HL-60 (cell line): ENCODE results near the gene NETO1.

Source experiments
- DNase-seq, 2 experiments: peaks; one replicate each; pipeline ENCODE4 v3.0.0-alpha.2; 2010 to 2020; ENCODE audit warnings: low read depth in 1 of 2, low spot score in 1 of 2
- H3K27ac ChIP-seq: fragments of 250-450 bp; sonication (Bioruptor Pico); replicated peaks from 2 replicates; pipeline ENCODE4 v1.5.1; 2020; ENCODE audit warnings: mild to moderate bottlenecking, moderate library complexity
- H3K27me3 ChIP-seq: fragments of 250-450 bp; sonication (Bioruptor Pico); 2 replicates; pipeline ENCODE4 v1.5.1; 2021; ENCODE audit warnings: mild to moderate bottlenecking, moderate library complexity; ENCODE audit not compliant: insufficient read depth, poor library complexity, severe bottlenecking
- H3K4me3 ChIP-seq: replicated peaks from 2 replicates; pipeline ENCODE4 v1.5.1; 2011; ENCODE audit warnings: mild to moderate bottlenecking, control low read depth, low read length; ENCODE audit not compliant: insufficient read depth
- GABPA ChIP-seq: IDR thresholded peaks from 2 replicates; pipeline ENCODE4 v1.6.1; 2012; ENCODE audit warnings: low read depth
- POLR2AphosphoS5 ChIP-seq: IDR thresholded peaks from 2 replicates; pipeline ENCODE4 v1.6.1; 2012; ENCODE audit warnings: low read depth
- SPI1 ChIP-seq: IDR thresholded peaks from 2 replicates; pipeline ENCODE4 v1.6.1; 2012; ENCODE audit warnings: low read depth, mild to moderate bottlenecking, borderline replicate concordance
- TF ChIP-seq, protein P1 (sequence below): IDR thresholded peaks from 2 replicates; pipeline ENCODE4 v1.6.1; 2012; ENCODE audit warnings: low read depth; ENCODE audit not compliant: insufficient replicate concordance
- TF ChIP-seq, protein P2 (sequence below): IDR thresholded peaks from one replicate; pipeline ENCODE4 v1.5.1; 2011; ENCODE audit warnings: low read length, control low read depth, inconsistent platforms; ENCODE audit not compliant: insufficient read depth

Gene NETO1

GRCh38 chr18:72727776-72728175 is 140.0 kb downstream of the NETO1 start:
- no peak for TF ChIP-seq POLR2AphosphoS5
- H3K27me3 ChIP-seq: no peaks in the 10 kb centered on the region
- no peak for DNase-seq
- H3K4me3 ChIP-seq: no peak overlapping the region
- H3K27ac ChIP-seq: no peak overlapping the region

GRCh38 chr18:72727038-72727655 is 140.6 kb downstream of the NETO1 start:
- TF ChIP-seq, protein P1, sequence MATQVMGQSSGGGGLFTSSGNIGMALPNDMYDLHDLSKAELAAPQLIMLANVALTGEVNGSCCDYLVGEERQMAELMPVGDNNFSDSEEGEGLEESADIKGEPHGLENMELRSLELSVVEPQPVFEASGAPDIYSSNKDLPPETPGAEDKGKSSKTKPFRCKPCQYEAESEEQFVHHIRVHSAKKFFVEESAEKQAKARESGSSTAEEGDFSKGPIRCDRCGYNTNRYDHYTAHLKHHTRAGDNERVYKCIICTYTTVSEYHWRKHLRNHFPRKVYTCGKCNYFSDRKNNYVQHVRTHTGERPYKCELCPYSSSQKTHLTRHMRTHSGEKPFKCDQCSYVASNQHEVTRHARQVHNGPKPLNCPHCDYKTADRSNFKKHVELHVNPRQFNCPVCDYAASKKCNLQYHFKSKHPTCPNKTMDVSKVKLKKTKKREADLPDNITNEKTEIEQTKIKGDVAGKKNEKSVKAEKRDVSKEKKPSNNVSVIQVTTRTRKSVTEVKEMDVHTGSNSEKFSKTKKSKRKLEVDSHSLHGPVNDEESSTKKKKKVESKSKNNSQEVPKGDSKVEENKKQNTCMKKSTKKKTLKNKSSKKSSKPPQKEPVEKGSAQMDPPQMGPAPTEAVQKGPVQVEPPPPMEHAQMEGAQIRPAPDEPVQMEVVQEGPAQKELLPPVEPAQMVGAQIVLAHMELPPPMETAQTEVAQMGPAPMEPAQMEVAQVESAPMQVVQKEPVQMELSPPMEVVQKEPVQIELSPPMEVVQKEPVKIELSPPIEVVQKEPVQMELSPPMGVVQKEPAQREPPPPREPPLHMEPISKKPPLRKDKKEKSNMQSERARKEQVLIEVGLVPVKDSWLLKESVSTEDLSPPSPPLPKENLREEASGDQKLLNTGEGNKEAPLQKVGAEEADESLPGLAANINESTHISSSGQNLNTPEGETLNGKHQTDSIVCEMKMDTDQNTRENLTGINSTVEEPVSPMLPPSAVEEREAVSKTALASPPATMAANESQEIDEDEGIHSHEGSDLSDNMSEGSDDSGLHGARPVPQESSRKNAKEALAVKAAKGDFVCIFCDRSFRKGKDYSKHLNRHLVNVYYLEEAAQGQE: no peak
- TF ChIP-seq, protein P2, sequence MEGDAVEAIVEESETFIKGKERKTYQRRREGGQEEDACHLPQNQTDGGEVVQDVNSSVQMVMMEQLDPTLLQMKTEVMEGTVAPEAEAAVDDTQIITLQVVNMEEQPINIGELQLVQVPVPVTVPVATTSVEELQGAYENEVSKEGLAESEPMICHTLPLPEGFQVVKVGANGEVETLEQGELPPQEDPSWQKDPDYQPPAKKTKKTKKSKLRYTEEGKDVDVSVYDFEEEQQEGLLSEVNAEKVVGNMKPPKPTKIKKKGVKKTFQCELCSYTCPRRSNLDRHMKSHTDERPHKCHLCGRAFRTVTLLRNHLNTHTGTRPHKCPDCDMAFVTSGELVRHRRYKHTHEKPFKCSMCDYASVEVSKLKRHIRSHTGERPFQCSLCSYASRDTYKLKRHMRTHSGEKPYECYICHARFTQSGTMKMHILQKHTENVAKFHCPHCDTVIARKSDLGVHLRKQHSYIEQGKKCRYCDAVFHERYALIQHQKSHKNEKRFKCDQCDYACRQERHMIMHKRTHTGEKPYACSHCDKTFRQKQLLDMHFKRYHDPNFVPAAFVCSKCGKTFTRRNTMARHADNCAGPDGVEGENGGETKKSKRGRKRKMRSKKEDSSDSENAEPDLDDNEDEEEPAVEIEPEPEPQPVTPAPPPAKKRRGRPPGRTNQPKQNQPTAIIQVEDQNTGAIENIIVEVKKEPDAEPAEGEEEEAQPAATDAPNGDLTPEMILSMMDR: no peak
- TF ChIP-seq GABPA (no peak), POLR2AphosphoS5 (no peak), SPI1 (no peak)
- no peak overlapping the region for H3K27ac ChIP-seq
- H3K27me3 ChIP-seq: no peaks in the 10 kb centered on the region
- DNase-seq: no peak
- H3K4me3 ChIP-seq: no peak overlapping the region

DNA sequence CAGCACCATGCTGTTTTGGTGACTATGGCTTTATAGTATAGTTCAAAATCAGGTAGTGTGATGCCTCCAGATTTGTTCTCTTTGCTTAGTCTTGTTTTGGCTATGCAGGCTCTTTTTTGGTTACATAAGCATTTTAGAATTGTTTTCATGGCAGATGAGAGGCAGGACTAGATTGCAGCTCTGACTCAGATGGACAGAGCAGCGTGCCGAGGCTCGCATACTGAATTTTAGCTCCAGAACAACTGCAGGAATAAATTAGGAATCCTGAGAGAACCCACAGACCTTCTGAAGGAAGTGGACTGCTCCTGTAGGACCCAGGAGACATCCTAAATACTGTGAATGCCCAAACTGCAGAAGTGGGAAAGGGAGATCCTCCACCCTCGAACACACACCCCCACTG is 141.6 kb downstream of the NETO1 start:
- Histone ChIP-seq H3K27me3 (no peaks in the 10 kb centered on the region), H3K27ac (no peak overlapping the region), H3K4me3 (no peak overlapping the region)
- TF ChIP-seq, protein P2: no peak
- TF ChIP-seq GABPA (no peak), POLR2AphosphoS5 (no peak), SPI1 (no peak)
- TF ChIP-seq, protein P1: no peak
- DNase-seq: no peak

DNA sequence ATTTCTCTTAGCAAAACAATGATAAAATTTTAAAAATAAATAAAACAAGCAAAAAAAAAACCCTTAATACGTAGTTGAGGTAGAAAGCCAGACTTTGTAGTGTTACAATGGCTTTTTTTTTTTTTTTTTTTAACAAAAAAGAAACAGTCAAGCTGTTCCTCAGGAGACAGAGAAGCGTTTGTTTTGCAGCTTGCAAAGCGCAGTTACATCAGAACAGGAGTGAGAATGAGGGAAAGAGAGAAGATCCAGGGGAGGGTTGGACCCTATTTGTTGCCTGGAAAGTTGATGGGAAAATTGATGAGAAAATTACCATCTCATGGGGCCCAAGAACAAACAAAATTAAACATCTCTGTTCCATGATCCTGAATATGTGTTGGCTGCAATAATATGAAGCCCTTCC is 146.5 kb downstream of the NETO1 start:
- DNase-seq: no peak
- Histone ChIP-seq H3K27ac (no peak overlapping the region), H3K27me3 (no peaks in the 10 kb centered on the region), H3K4me3 (no peak overlapping the region)
- TF ChIP-seq, protein P1: no peak
- TF ChIP-seq GABPA: no peak
- TF ChIP-seq, protein P2: no peak
- no peak for TF ChIP-seq POLR2AphosphoS5
- no peak for TF ChIP-seq SPI1
